ENCODE measurements around the gene PRDM16.

The PRDM16 gene

DNA sequence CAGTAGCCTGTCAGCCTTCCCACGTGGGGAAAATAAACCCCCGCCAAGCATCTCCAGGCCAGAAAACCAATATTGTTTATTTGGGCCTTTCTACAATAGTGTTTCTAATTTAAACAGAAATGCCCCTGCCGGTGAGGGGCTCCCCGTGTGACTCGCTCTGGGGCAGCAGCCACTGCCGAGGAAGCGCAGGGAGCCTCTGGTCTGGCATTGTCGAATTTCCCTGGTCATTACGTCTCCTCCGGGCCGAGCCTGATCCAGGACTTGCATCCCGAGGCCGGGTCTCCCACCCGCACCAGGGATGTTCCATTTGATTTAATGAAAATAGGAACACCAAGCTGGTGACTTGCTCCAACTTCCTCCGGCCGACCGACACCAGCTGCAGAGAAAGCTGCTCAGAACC is 20.5 kb downstream of the PRDM16 start:
- Histone ChIP-seq H3K4me1 (ENCODE audit: low read length) (no peaks in the 10 kb centered on the region), H3K9me2 (replicated peaks; ENCODE audit: insufficient read depth, low read length) (no peaks in the 10 kb centered on the region), H2AFZ (ENCODE audit: low read length) (no peak overlapping the region), H3K27me3 (replicated peaks; ENCODE audit: insufficient read depth, low read length) (peaks cover 90% of the 10 kb centered on the region), H3K27ac (ENCODE audit: low read length) (no peak overlapping the region), H3K9ac (ENCODE audit: low read length) (no peak overlapping the region), H3K4me2 (ENCODE audit: low read depth, low read length) (no peak overlapping the region), H4K20me1 (ENCODE audit: insufficient read depth, low read length) (no peaks in the 10 kb centered on the region), H3K4me3 (ENCODE audit: low read length) (no peak overlapping the region), H3K9me3 (replicated peaks; ENCODE audit: insufficient read depth, low read length) (no peaks in the 10 kb centered on the region), H3F3A (ENCODE audit: insufficient read depth, low read length) (no peaks in the 10 kb centered on the region), H3K36me3 (replicated peaks; ENCODE audit: insufficient read depth, low read length) (no peaks in the 10 kb centered on the region), H3K79me2 (ENCODE audit: low read length) (no peaks in the 10 kb centered on the region)
- no peak for DNase-seq
- TF ChIP-seq, protein P1, sequence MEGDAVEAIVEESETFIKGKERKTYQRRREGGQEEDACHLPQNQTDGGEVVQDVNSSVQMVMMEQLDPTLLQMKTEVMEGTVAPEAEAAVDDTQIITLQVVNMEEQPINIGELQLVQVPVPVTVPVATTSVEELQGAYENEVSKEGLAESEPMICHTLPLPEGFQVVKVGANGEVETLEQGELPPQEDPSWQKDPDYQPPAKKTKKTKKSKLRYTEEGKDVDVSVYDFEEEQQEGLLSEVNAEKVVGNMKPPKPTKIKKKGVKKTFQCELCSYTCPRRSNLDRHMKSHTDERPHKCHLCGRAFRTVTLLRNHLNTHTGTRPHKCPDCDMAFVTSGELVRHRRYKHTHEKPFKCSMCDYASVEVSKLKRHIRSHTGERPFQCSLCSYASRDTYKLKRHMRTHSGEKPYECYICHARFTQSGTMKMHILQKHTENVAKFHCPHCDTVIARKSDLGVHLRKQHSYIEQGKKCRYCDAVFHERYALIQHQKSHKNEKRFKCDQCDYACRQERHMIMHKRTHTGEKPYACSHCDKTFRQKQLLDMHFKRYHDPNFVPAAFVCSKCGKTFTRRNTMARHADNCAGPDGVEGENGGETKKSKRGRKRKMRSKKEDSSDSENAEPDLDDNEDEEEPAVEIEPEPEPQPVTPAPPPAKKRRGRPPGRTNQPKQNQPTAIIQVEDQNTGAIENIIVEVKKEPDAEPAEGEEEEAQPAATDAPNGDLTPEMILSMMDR (IDR thresholded peaks at IDR 0.05; ENCODE audit: low read length), result no peak
- no peak for TF ChIP-seq EZH2phosphoT487 (IDR thresholded peaks at IDR 0.05; ENCODE audit: low read length)
- TF ChIP-seq EZH2 (optimal IDR thresholded peaks at IDR 0.05; ENCODE audit: low read depth, low read length), result no peak

GRCh38 chr1:3091334-3091733 is 22.3 kb downstream of the PRDM16 start:
- Histone ChIP-seq H3F3A (ENCODE audit: insufficient read depth, low read length) (no peaks in the 10 kb centered on the region), H3K9me2 (replicated peaks; ENCODE audit: insufficient read depth, low read length) (no peaks in the 10 kb centered on the region), H4K20me1 (ENCODE audit: insufficient read depth, low read length) (no peaks in the 10 kb centered on the region), H3K79me2 (ENCODE audit: low read length) (no peaks in the 10 kb centered on the region), H2AFZ (ENCODE audit: low read length) (no peak overlapping the region), H3K27me3 (replicated peaks; ENCODE audit: insufficient read depth, low read length) (peaks cover 89% of the 10 kb centered on the region), H3K9ac (ENCODE audit: low read length) (no peak overlapping the region), H3K27ac (ENCODE audit: low read length) (no peak overlapping the region), H3K4me1 (ENCODE audit: low read length) (no peaks in the 10 kb centered on the region), H3K4me3 (ENCODE audit: low read length) (no peak overlapping the region), H3K9me3 (replicated peaks; ENCODE audit: insufficient read depth, low read length) (no peaks in the 10 kb centered on the region), H3K4me2 (ENCODE audit: low read depth, low read length) (no peak overlapping the region), H3K36me3 (replicated peaks; ENCODE audit: insufficient read depth, low read length) (no peaks in the 10 kb centered on the region)
- DNase-seq, result no peak
- TF ChIP-seq EZH2 (optimal IDR thresholded peaks at IDR 0.05; ENCODE audit: low read depth, low read length) (no peak), EZH2phosphoT487 (IDR thresholded peaks at IDR 0.05; ENCODE audit: low read length) (no peak)
- TF ChIP-seq, protein P1 (IDR thresholded peaks at IDR 0.05; ENCODE audit: low read length), result no peak

GRCh38 chr1:3092530-3092929 is 23.5 kb downstream of the PRDM16 start:
- H3K36me3 ChIP-seq (replicated peaks; ENCODE audit: insufficient read depth, low read length), result no peaks in the 10 kb centered on the region
- TF ChIP-seq EZH2 (optimal IDR thresholded peaks at IDR 0.05; ENCODE audit: low read depth, low read length) (no peak), EZH2phosphoT487 (IDR thresholded peaks at IDR 0.05; ENCODE audit: low read length) (no peak)
- TF ChIP-seq, protein P1 (IDR thresholded peaks at IDR 0.05; ENCODE audit: low read length), result no peak
- H2AFZ ChIP-seq (ENCODE audit: low read length), result no peak overlapping the region
- no peaks in the 10 kb centered on the region for H3K9me2 ChIP-seq (replicated peaks; ENCODE audit: insufficient read depth, low read length)
- H3K9ac ChIP-seq (ENCODE audit: low read length), result no peak overlapping the region
- H3K79me2 ChIP-seq (ENCODE audit: low read length), result no peaks in the 10 kb centered on the region
- H3K9me3 ChIP-seq (replicated peaks; ENCODE audit: insufficient read depth, low read length), result no peaks in the 10 kb centered on the region
- H3K27me3 ChIP-seq (replicated peaks; ENCODE audit: insufficient read depth, low read length), result peaks cover 90% of the 10 kb centered on the region
- no peak overlapping the region for H3K27ac ChIP-seq (ENCODE audit: low read length)
- H4K20me1 ChIP-seq (ENCODE audit: insufficient read depth, low read length), result no peaks in the 10 kb centered on the region
- no peak overlapping the region for H3K4me3 ChIP-seq (ENCODE audit: low read length)
- no peaks in the 10 kb centered on the region for H3F3A ChIP-seq (ENCODE audit: insufficient read depth, low read length)
- DNase-seq, result no peak
- no peak overlapping the region for H3K4me2 ChIP-seq (ENCODE audit: low read depth, low read length)
- H3K4me1 ChIP-seq (ENCODE audit: low read length), result no peaks in the 10 kb centered on the region
